Measurements from ENCODE around the gene FUZ.

Gene FUZ

DNA sequence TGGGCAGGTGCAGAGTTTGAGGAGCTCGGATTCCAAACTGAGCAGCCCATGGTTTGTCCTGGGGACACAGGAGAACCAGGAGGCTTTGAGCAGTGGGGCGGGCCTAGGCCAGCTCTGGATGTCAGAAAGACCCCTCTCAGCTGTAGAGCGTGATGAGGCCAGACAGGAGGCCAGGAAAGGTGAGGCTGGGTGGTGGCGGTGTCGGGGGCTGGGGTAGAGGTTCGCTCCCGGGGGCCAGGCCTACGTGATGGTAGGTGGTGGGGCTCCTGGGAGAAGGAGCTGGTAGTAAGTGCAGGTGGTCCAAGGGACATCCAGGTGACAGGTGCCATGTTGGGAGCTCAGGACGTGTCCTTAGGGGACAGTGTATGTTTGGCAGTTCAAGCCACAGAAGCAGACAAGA, 24.3 kb upstream of the FUZ start:
- TF ChIP-seq, protein P1, sequence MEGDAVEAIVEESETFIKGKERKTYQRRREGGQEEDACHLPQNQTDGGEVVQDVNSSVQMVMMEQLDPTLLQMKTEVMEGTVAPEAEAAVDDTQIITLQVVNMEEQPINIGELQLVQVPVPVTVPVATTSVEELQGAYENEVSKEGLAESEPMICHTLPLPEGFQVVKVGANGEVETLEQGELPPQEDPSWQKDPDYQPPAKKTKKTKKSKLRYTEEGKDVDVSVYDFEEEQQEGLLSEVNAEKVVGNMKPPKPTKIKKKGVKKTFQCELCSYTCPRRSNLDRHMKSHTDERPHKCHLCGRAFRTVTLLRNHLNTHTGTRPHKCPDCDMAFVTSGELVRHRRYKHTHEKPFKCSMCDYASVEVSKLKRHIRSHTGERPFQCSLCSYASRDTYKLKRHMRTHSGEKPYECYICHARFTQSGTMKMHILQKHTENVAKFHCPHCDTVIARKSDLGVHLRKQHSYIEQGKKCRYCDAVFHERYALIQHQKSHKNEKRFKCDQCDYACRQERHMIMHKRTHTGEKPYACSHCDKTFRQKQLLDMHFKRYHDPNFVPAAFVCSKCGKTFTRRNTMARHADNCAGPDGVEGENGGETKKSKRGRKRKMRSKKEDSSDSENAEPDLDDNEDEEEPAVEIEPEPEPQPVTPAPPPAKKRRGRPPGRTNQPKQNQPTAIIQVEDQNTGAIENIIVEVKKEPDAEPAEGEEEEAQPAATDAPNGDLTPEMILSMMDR (IDR thresholded peaks at IDR 0.05; ENCODE audit: insufficient read depth, low read depth, low read length, missing control alignments): no peak
- no peak overlapping the region for H3K4me3 ChIP-seq (ENCODE audit: low read depth, low read length)
- no peak for DNase-seq (ENCODE audit: low read depth)

DNA sequence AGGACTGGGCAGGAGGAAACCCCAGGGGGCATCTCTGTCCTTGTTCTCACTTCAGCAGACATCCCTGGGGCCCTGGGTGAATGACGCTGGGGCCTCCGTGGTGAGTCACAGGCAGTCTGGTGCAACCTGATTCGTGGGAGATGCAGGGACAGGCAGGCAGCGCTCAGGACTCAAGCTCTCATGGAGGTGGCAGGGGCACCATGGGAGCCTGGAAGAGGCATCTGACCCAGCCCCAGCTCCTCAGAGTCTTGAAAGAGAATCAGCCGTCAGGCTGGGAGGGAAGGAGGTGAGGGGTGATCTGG, 23.9 kb upstream of the FUZ start:
- no peak overlapping the region for H3K4me3 ChIP-seq (ENCODE audit: low read depth, low read length)
- TF ChIP-seq, protein P1 (IDR thresholded peaks at IDR 0.05; ENCODE audit: insufficient read depth, low read depth, low read length, missing control alignments): no peak
- no peak for DNase-seq (ENCODE audit: low read depth)

DNA sequence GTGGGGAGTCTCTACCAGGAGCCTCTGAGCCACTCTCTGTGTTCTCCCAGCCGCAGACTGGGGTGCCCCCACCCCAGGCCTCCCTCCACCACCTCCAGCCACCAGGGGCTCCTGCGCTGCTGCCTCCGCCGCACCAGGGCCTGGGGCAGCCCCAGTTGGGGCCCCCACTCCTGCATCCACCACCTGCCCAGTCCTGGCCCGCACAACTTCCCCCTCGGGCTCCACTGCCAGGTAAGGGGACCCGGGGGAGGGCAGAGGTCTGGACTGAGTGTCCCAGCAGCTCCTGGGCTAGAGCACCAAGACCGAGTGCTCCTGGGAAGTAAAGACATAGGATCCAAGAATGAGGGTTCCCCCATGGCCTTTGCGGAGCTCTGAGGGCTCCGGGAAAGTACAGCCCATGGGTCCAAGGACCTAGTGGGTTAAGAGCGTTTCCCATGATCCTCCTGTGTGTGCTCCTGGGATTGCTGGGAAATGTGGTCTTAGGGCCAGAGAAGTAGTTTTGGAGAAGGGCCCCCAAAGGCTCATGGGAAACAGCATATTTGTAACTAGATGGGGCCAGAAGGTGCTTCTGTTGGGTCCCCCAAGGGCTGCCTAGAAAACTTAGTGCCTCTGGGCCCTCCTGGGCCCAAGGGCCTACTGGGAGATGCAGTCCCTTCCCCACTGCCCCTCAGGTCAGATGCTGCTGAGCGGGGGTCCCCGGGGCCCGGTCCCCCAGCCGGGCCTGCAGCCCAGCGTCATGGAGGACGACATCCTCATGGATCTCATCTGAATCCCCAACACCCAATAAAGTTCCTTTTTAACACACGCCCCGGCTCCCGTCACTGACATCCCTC, 23.3 kb upstream of the FUZ start:
- TF ChIP-seq, protein P1 (IDR thresholded peaks at IDR 0.05; ENCODE audit: insufficient read depth, low read depth, low read length, missing control alignments): no peak
- no peak overlapping the region for H3K4me3 ChIP-seq (ENCODE audit: low read depth, low read length)
- no peak for DNase-seq (ENCODE audit: low read depth)

DNA sequence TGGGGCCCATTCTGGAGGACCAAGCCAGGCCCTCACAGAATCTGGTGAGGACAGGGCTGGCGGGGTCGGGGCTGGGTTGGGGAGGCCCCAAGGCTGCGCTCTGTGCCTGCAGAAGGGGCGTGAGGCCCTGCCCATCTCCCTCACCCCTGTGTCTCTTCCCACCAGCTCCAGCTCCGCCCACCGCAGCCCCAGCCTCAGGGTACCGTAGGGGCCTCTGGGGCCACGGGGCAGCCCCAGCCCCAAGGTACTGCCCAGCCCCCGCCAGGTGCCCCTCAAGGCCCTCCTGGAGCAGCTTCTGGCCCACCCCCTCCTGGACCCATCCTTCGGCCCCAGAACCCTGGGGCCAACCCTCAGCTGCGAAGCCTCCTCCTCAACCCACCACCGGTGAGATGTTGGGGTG, 22.5 kb upstream of the FUZ start:
- TF ChIP-seq, protein P1 (IDR thresholded peaks at IDR 0.05; ENCODE audit: insufficient read depth, low read depth, low read length, missing control alignments): no peak
- H3K4me3 ChIP-seq (ENCODE audit: low read depth, low read length): no peak overlapping the region
- DNase-seq (ENCODE audit: low read depth): no peak

DNA sequence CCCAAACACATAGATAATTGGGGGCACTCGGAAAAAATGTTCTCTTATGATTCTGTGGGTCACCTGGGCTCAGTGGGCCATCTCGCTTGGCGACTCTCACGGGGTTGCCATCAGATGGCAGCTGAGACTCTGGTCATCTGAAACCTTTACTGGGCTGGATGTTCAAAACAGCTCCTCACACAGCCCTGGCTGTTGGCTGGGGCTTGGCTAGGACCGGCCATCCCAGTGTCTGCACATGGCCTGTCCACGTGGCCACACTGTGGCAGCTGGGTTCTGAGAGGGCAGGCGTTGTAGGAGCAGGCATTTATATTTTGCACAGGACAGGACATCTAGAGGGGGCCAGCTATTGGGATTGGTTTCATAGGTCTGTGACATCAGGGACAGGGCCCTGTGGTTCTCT, 20.5 kb upstream of the FUZ start:
- TF ChIP-seq, protein P1 (IDR thresholded peaks at IDR 0.05; ENCODE audit: insufficient read depth, low read depth, low read length, missing control alignments): no peak
- DNase-seq (ENCODE audit: low read depth): no peak
- no peak overlapping the region for H3K4me3 ChIP-seq (ENCODE audit: low read depth, low read length)

DNA sequence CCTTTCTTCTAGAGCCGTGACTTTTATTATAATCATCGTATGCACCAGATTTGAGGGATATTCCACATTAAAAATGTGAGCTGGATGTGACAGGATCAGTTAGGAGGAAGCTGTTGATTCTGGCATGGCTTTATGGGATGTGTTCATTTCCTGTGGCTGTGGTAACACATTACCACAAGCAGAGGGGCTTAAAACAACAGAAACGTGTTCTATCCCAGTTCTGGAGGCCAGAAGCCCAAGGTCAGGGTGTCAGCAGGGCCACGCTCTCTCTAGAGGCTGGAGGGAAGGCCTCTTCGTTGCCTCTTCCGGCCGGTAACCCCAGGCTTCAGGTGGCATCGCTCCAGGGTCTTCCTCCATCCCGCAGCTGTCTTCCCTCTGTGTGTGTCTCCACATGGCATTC, 19.5 kb upstream of the FUZ start:
- H3K4me3 ChIP-seq (ENCODE audit: low read depth, low read length): no peak overlapping the region
- TF ChIP-seq, protein P1 (IDR thresholded peaks at IDR 0.05; ENCODE audit: insufficient read depth, low read depth, low read length, missing control alignments): no peak

DNA sequence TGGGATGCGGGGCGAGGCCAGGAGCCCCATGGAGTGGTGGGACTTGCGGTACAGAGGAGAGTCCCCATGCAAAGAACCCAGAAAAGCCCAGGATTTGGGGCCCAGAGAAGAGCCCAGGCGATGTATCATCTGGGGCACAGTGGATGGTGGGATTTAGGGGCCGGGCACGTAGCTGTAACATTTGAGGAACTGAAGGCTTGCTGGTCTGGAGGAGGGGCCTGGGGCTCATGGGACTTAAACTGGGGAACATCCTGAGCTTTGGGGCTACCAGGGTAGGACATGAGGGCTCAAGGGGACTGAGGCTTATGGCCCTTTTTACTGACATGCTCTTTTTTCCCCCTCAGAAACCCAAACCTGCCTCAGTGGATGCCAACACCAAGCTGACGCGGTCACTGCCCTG, 18.5 kb upstream of the FUZ start:
- H3K4me3 ChIP-seq (ENCODE audit: low read depth, low read length): no peak overlapping the region
- TF ChIP-seq, protein P1 (IDR thresholded peaks at IDR 0.05; ENCODE audit: insufficient read depth, low read depth, low read length, missing control alignments): no peak
- no peak for DNase-seq (ENCODE audit: low read depth)

More for the DNA sequence above, 19.5 kb upstream of the FUZ start:
- DNase-seq (ENCODE audit: low read depth): no peak

Data from GM12865 (cell line).